Panc1 (cell line): Measurements from ENCODE around the gene OR4E2.

Source experiments
- CTCF ChIP-seq: fragments of 450-650 bp; IDR thresholded peaks from 2 replicates; pipeline ENCODE4 v1.5.1; 2017; ENCODE audit warnings: mild to moderate bottlenecking
- SIN3A ChIP-seq: IDR thresholded peaks from 2 replicates; pipeline ENCODE4 v1.6.1; 2012; ENCODE audit warnings: low read depth, mild to moderate bottlenecking, low read length, moderate library complexity, borderline replicate concordance; ENCODE audit not compliant: insufficient read depth

DNA sequence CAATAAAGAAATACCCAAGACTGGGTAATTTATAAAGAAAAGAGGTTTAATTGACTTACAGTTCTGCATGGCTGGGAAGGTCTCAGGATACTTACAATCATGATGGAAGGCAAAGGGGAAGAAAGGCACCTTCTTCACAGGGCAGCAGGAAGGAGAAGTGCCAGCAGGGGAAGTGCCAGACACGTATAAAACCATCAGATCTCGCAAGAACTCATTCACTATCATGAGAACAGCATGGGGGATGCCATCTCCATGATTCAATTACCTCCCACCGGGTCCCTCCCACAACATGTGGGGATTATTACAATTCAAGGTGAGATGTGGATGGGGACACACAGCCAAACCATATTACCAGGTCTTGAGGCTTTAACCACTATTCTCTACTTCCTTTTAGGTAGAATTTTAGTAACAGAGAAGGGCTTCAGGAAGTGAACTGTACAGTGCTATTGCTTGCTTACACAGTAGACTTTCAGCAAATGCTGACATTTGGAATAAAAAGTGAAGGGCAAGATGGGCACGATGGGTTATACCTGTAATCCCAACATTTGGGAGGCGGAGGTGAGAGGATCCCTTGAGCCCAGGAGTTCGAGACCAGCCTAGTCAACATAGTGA is 60.8 kb downstream of the OR4E2 start:
- TF ChIP-seq CTCF (no peak), SIN3A (no peak)
